ENCODE results near the gene SLC44A1. TPM values are rescaled to one million over a fixed set of nuclear protein-coding genes. Genes with fewer than 3 reads are reported as not detected.

Gene SLC44A1
- polyA plus RNA-seq, 1 of the 3 experiments (the other 2 are of a cell fraction): 4.5 TPM

- peaks cover 17 to 19% of the 10 kb centered on the region in 2 experiments for H3K36me3 ChIP-seq (replicated peaks in 1 of 2; ENCODE audit: control insufficient read depth in 1 of 2, insufficient read depth in 2 of 2, low read length in 1 of 2)
- no peaks in the 10 kb centered on the region for H3K9me2 ChIP-seq
- H3F3A ChIP-seq (replicated peaks; ENCODE audit: insufficient read depth): peaks cover 4% of the 10 kb centered on the region
- no peak overlapping the region for H3K27ac ChIP-seq (ENCODE audit: low read depth in 2 of 2, low read length in 1 of 2)
- no peaks in the 10 kb centered on the region for H3K27me3 ChIP-seq (ENCODE audit: insufficient read depth)
- CTCF ChIA-PET: no interaction called here
- H2AFZ ChIP-seq (ENCODE audit: low read depth): no peak overlapping the region
- POLR2A ChIA-PET: no interaction called here
- no peaks in the 10 kb centered on the region for H4K20me1 ChIP-seq (ENCODE audit: insufficient read depth)
- 96% methylated on average over 9 of the region's 9 CpGs for WGBS (ENCODE audit: low lambda C conversion rate)
- TF ChIP-seq CHD2 (IDR thresholded peaks at IDR 0.05; ENCODE audit: low read length, partially characterized antibody) (no peak), TEAD4 (IDR thresholded peaks at IDR 0.05; ENCODE audit: borderline replicate concordance, insufficient read depth) (no peak), YY1 (IDR thresholded peaks at IDR 0.05; ENCODE audit: low read depth) (no peak), FOXM1 (IDR thresholded peaks at IDR 0.05; ENCODE audit: low read depth) (no peak)
- no peaks in the 10 kb centered on the region; a peak in 1 of 4 replicates for H3K4me1 ChIP-seq (ENCODE audit: control insufficient read depth in 1 of 2, insufficient read depth in 2 of 2, low read depth in 1 of 2, low read length in 1 of 2)
- H3K9me3 ChIP-seq: 0 out of 2 replicates have a peak, but pooled peaks cover 2% of the 10 kb centered on the region
- H3K9ac ChIP-seq: no peak overlapping the region
- H3K79me2 ChIP-seq (ENCODE audit: insufficient read depth): no peaks in the 10 kb centered on the region
- no peak for DNase-seq
- H3K4me3 ChIP-seq (ENCODE audit: low read depth in 2 of 2, low read length in 1 of 2): no peak overlapping the region
- no peak overlapping the region for H3K4me2 ChIP-seq
Measured at GRCh38 chr9:105361873-105362272, 117.4 kb downstream of the SLC44A1 start.

GRCh38 chr9:105362470-105362869 is 118.0 kb downstream of the SLC44A1 start:
- TF ChIP-seq GATA2 (CRISPR knock-in tag; IDR thresholded peaks at IDR 0.05) (no peak), IRF3 (IDR thresholded peaks at IDR 0.05; ENCODE audit: low read depth, low read length) (no peak), ELF1 (IDR thresholded peaks at IDR 0.05) (no peak), SIN3A (IDR thresholded peaks at IDR 0.05; ENCODE audit: borderline replicate concordance, low read depth, low read length) (no peak), TCF12 (IDR thresholded peaks at IDR 0.05) (no peak), NFIC (IDR thresholded peaks at IDR 0.05; ENCODE audit: borderline replicate concordance) (no peak), FOXJ3 (CRISPR knock-in tag; IDR thresholded peaks at IDR 0.05) (no peak)
- WGBS (ENCODE audit: low lambda C conversion rate): 80% methylated on average over 4 of the region's 4 CpGs
- Histone ChIP-seq H2AFZ (ENCODE audit: low read depth) (no peak overlapping the region), H3K9me3 (0 out of 2 replicates have a peak, but pooled peaks cover 2% of the 10 kb centered on the region), H3K27ac (ENCODE audit: low read depth in 2 of 2, low read length in 1 of 2) (no peak overlapping the region), H4K20me1 (ENCODE audit: insufficient read depth) (no peaks in the 10 kb centered on the region), H3K4me3 (ENCODE audit: low read depth in 2 of 2, low read length in 1 of 2) (no peak overlapping the region), H3K36me3 (replicated peaks in 1 of 2; ENCODE audit: control insufficient read depth in 1 of 2, insufficient read depth in 2 of 2, low read length in 1 of 2) (peaks cover 17 to 24% of the 10 kb centered on the region in 2 experiments), H3F3A (replicated peaks; ENCODE audit: insufficient read depth) (peaks cover 4% of the 10 kb centered on the region), H3K4me2 (no peak overlapping the region), H3K4me1 (ENCODE audit: control insufficient read depth in 1 of 2, insufficient read depth in 2 of 2, low read depth in 1 of 2, low read length in 1 of 2) (no peaks in the 10 kb centered on the region; a peak in 1 of 4 replicates), H3K9me2 (no peaks in the 10 kb centered on the region), H3K79me2 (ENCODE audit: insufficient read depth) (no peaks in the 10 kb centered on the region), H3K27me3 (ENCODE audit: insufficient read depth) (no peaks in the 10 kb centered on the region), H3K9ac (no peak overlapping the region)
- DNase-seq: no peak
- ChIA-PET POLR2A (no interaction called here), CTCF (interaction anchor here (0.6 kb wide), 1 partner anchor 52 kb away, joined by 3 read pairs; no protein-coding TSS in a partner anchor)

- Histone ChIP-seq H3K9me3 (0 out of 2 replicates have a peak, but pooled peaks cover 2% of the 10 kb centered on the region), H3K4me3 (ENCODE audit: low read depth in 2 of 2, low read length in 1 of 2) (no peak overlapping the region), H3K4me1 (ENCODE audit: control insufficient read depth in 1 of 2, insufficient read depth in 2 of 2, low read depth in 1 of 2, low read length in 1 of 2) (no peaks in the 10 kb centered on the region; a peak in 1 of 4 replicates), H3F3A (replicated peaks; ENCODE audit: insufficient read depth) (peaks cover 4% of the 10 kb centered on the region), H3K79me2 (ENCODE audit: insufficient read depth) (no peaks in the 10 kb centered on the region), H3K9me2 (no peaks in the 10 kb centered on the region), H3K27ac (ENCODE audit: low read depth in 2 of 2, low read length in 1 of 2) (no peak overlapping the region), H2AFZ (ENCODE audit: low read depth) (no peak overlapping the region), H3K4me2 (no peak overlapping the region), H4K20me1 (ENCODE audit: insufficient read depth) (no peaks in the 10 kb centered on the region), H3K36me3 (replicated peaks in 1 of 2; ENCODE audit: control insufficient read depth in 1 of 2, insufficient read depth in 2 of 2, low read length in 1 of 2) (peaks cover 23 to 24% of the 10 kb centered on the region in 2 experiments), H3K9ac (no peak overlapping the region), H3K27me3 (ENCODE audit: insufficient read depth) (no peaks in the 10 kb centered on the region)
- DNase-seq: no peak
- POLR2A ChIA-PET: no interaction called here
- TF ChIP-seq JUND (IDR thresholded peaks at IDR 0.05) (no peak), CHD2 (IDR thresholded peaks at IDR 0.05; ENCODE audit: low read length, partially characterized antibody) (no peak), TEAD4 (IDR thresholded peaks at IDR 0.05; ENCODE audit: borderline replicate concordance, insufficient read depth) (no peak)
- WGBS (ENCODE audit: low lambda C conversion rate): 90% methylated on average over 2 of the region's 2 CpGs
- CTCF ChIA-PET: interaction anchor here (0.6 kb wide), 1 partner anchor 37 kb away, joined by 3 read pairs; no protein-coding TSS in a partner anchor
Measured at GRCh38 chr9:105363837-105364236, 119.4 kb downstream of the SLC44A1 start.
